Neural cell (in vitro differentiated cells): ENCODE data around the gene SENP2.

ENCODE experiments used
- CTCF ChIP-seq: fragments of 450-650 bp; IDR thresholded peaks from 2 replicates; pipeline ENCODE4 v1.5.1; 2014; ENCODE audit warnings: antibody characterized with exemption, mild to moderate bottlenecking, moderate library complexity; ENCODE audit not compliant: poor library complexity, severe bottlenecking
- EP300 ChIP-seq: fragments of 450-650 bp; conservative IDR thresholded peaks from 2 replicates; pipeline ENCODE4 v1.6.1; 2014; ENCODE audit warnings: antibody characterized with exemption, mild to moderate bottlenecking, moderate library complexity; ENCODE audit not compliant: poor library complexity, severe bottlenecking
- RAD21 ChIP-seq: fragments of 450-650 bp; conservative IDR thresholded peaks from 2 replicates; pipeline ENCODE4 v1.6.1; 2014; ENCODE audit warnings: antibody characterized with exemption, mild to moderate bottlenecking, moderate library complexity
- SMC3 ChIP-seq: fragments of 450-650 bp; conservative IDR thresholded peaks from 2 replicates; pipeline ENCODE4 v1.6.1; 2014; ENCODE audit warnings: antibody characterized with exemption, mild to moderate bottlenecking, moderate library complexity; ENCODE audit not compliant: poor library complexity

- TF ChIP-seq SMC3, result no peak
- TF ChIP-seq CTCF, result no peak
- TF ChIP-seq EP300, result no peak
- no peak for TF ChIP-seq RAD21
These were observed 72.8 kb downstream of the SENP2 start for GRCh38 chr3:185658943-185659342.
